Naive thymus-derived CD8-positive, alpha-beta T cell (primary cell): ENCODE results near the gene CDS2. TPM values are rescaled to one million over a fixed set of nuclear protein-coding genes. Genes with fewer than 3 reads are reported as not detected.
A peak's percentile ranks its signal among the peaks of the same experiment; 100 is the strongest.

Experiments used
- ATAC-seq, 2 donors: fragments of 150-1000 bp; cut with Tn5 transposase in 1 of 2; sonication (Bioruptor Pico), chemical (Tn5 transposase) in 1 of 2; 1 replicate in 1 of 2; 2 replicates in 1 of 2; pipeline ENCODE4 v1.10.0; 2021; ENCODE audit warnings: mild to moderate bottlenecking in 2 of 2, moderate library complexity in 2 of 2
- POLR2A ChIA-PET: fragments of 350-600 bp; sonication (Branson Sonifier 250); formaldehyde crosslinking; loops from one replicate; lab custom pipeline; 2021; ENCODE audit warnings: antibody characterized with exemption; lab: Charles Lee
- DNase-seq, 10 donors: peaks; one replicate each; pipeline versions ENCODE4 v3.0.0 to v3.0.0-alpha.2; 2020 to 2022
- H3K27ac Mint-ChIP-seq, 10 donors: one replicate each; pipeline ENCODE4 v1.8.0; 2020 to 2022; ENCODE audit warnings: mild to moderate bottlenecking in 10 of 10, mixed read lengths in 10 of 10, moderate library complexity in 4 of 10, inconsistent platforms in 1 of 10
- H3K27me3 Mint-ChIP-seq, 5 donors: one replicate each; pipeline ENCODE4 v1.8.0; 2021 to 2022; ENCODE audit warnings: mixed read lengths in 5 of 5
- H3K36me3 Mint-ChIP-seq, 3 donors: one replicate each; pipeline ENCODE4 v1.8.0; 2020 to 2022; ENCODE audit warnings: mixed read lengths in 3 of 3, mild to moderate bottlenecking in 2 of 3, inconsistent platforms in 1 of 3
- H3K4me1 Mint-ChIP-seq, 4 donors: one replicate each; pipeline ENCODE4 v1.8.0; 2021 to 2022; ENCODE audit warnings: mixed read lengths in 4 of 4
- H3K4me3 Mint-ChIP-seq, 10 donors: one replicate each; pipeline ENCODE4 v1.8.0; 2020 to 2022; ENCODE audit warnings: mild to moderate bottlenecking in 10 of 10, mixed read lengths in 10 of 10, moderate library complexity in 6 of 10, inconsistent platforms in 1 of 10
- H3K9me3 Mint-ChIP-seq, 9 donors: one replicate each; pipeline ENCODE4 v1.8.0; 2020 to 2022; ENCODE audit warnings: mixed read lengths in 9 of 9, mild to moderate bottlenecking in 3 of 9, inconsistent platforms in 1 of 9, moderate library complexity in 1 of 9
- polyA plus RNA-seq, 3 donors: library from polyadenylated mRNA; unstranded; fragments of 300-500 nt; fragmentation: Illumina TruSeq; gene quantifications; one replicate each; pipeline ENCODE4 v1.2.3, GENCODE V29; 2021
- total RNA-seq, 8 experiments: library from RNA in 2 of 8; stranded (reverse) in 2 of 8; gene quantifications; one replicate each; pipeline ENCODE4 v1.2.3 and lab custom pipeline; 2021 to 2026

CDS2 gene
- total and polyA plus RNA-seq, 5 experiments from 2014 or later = 32.3 to 60.7 (median 47.3) TPM

GRCh38 chr20:5172903-5173463, 46.2 kb downstream of the CDS2 start:
- Mint-ChIP-seq H3K4me1 (peaks cover 26 to 56% (median 40%) of the 10 kb centered on the region in 4 donors), H3K9me3 (no peaks in the 10 kb centered on the region), H3K27ac (peak overlapping the region in 8 of 10 donors; percentile 13 to 89 (median 50)), H3K4me3 (no peak overlapping the region), H3K36me3 (peaks cover 0 to 49% (median 4%) of the 10 kb centered on the region in 3 donors), H3K27me3 (no peaks in the 10 kb centered on the region)
- ATAC-seq (no peak), DNase-seq (no peak)
- POLR2A ChIA-PET = no interaction called here

GRCh38 chr20:5173751-5174150, 46.9 kb downstream of the CDS2 start:
- Mint-ChIP-seq H3K4me1 (peaks cover 26 to 48% (median 35%) of the 10 kb centered on the region in 4 donors), H3K36me3 (peaks cover 0 to 57% (median 5%) of the 10 kb centered on the region in 3 donors), H3K9me3 (no peaks in the 10 kb centered on the region), H3K27ac (peak overlapping the region in 6 of 10 donors; percentile 10 to 82 (median 55)), H3K4me3 (no peak overlapping the region), H3K27me3 (no peaks in the 10 kb centered on the region)
- POLR2A ChIA-PET = no interaction called here
- DNase-seq (no peak), ATAC-seq (no peak)

GRCh38 chr20:5177071-5177470, 50.3 kb downstream of the CDS2 start:
- DNase-seq (no peak), ATAC-seq (no peak)
- Mint-ChIP-seq H3K4me3 (no peak overlapping the region), H3K27ac (peak overlapping the region in 3 of 10 donors; percentile 18 to 82 (median 25)), H3K4me1 (peaks cover 6 to 20% (median 10%) of the 10 kb centered on the region in 4 donors), H3K36me3 (peaks cover 0 to 80% (median 7%) of the 10 kb centered on the region in 3 donors), H3K27me3 (no peaks in the 10 kb centered on the region), H3K9me3 (no peaks in the 10 kb centered on the region)
- POLR2A ChIA-PET = no interaction called here

- Mint-ChIP-seq H3K4me3 (no peak overlapping the region), H3K4me1 (peaks cover 0 to 12% (median 4%) of the 10 kb centered on the region in 4 donors), H3K27ac (peak overlapping the region in 3 of 10 donors; percentile 28 to 52 (median 34)), H3K27me3 (no peaks in the 10 kb centered on the region), H3K9me3 (no peaks in the 10 kb centered on the region), H3K36me3 (peaks cover 0 to 89% (median 13%) of the 10 kb centered on the region in 3 donors)
- DNase-seq = no peak
- no peak for ATAC-seq
- POLR2A ChIA-PET = no interaction called here
Observed at GRCh38 chr20:5178046-5178445, 51.2 kb downstream of the CDS2 start.

- H3K27ac Mint-ChIP-seq = peak overlapping the region in 3 of 10 donors; percentile 37 to 48 (median 45)
- H3K4me3 Mint-ChIP-seq = no peak overlapping the region
- H3K4me1 Mint-ChIP-seq = peaks cover 0 to 4% (median 0%) of the 10 kb centered on the region in 4 donors
- DNase-seq (no peak), ATAC-seq (no peak)
- POLR2A ChIA-PET = no interaction called here
- no peaks in the 10 kb centered on the region for H3K27me3 Mint-ChIP-seq
- H3K9me3 Mint-ChIP-seq = no peaks in the 10 kb centered on the region
- H3K36me3 Mint-ChIP-seq = peaks cover 0 to 92% (median 10%) of the 10 kb centered on the region in 3 donors
Observed at GRCh38 chr20:5180421-5180820, 53.6 kb downstream of the CDS2 start.

GRCh38 chr20:5180933-5181332, 54.1 kb downstream of the CDS2 start:
- peaks cover 0 to 92% (median 10%) of the 10 kb centered on the region in 3 donors for H3K36me3 Mint-ChIP-seq
- peaks cover 0 to 4% (median 0%) of the 10 kb centered on the region in 4 donors for H3K4me1 Mint-ChIP-seq
- no peaks in the 10 kb centered on the region for H3K27me3 Mint-ChIP-seq
- H3K9me3 Mint-ChIP-seq = no peaks in the 10 kb centered on the region
- POLR2A ChIA-PET = interaction anchor here (0.6 kb wide), 1 partner anchor 30 kb away, joined by 6 read pairs; no protein-coding TSS in a partner anchor
- ATAC-seq (no peak), DNase-seq (no peak)
- no peak overlapping the region for H3K4me3 Mint-ChIP-seq
- peak overlapping the region in 5 of 10 donors; percentile 37 to 87 (median 53) for H3K27ac Mint-ChIP-seq

GRCh38 chr20:5181492-5181891, 54.7 kb downstream of the CDS2 start:
- H3K36me3 Mint-ChIP-seq = peaks cover 0 to 92% (median 10%) of the 10 kb centered on the region in 3 donors

GRCh38 chr20:5181958-5182357, 55.1 kb downstream of the CDS2 start:
- H3K4me1 Mint-ChIP-seq = peaks cover 0 to 6% (median 0%) of the 10 kb centered on the region in 4 donors
- H3K9me3 Mint-ChIP-seq = no peaks in the 10 kb centered on the region
- H3K4me3 Mint-ChIP-seq = no peak overlapping the region
- peaks cover 0 to 91% (median 10%) of the 10 kb centered on the region in 3 donors for H3K36me3 Mint-ChIP-seq
- POLR2A ChIA-PET = no interaction called here
- no peak for ATAC-seq
- DNase-seq = no peak
- peak overlapping the region in 1 of 10 donors; percentile 75 for H3K27ac Mint-ChIP-seq
- H3K27me3 Mint-ChIP-seq = no peaks in the 10 kb centered on the region

More at GRCh38 chr20:5181492-5181891, 54.7 kb downstream of the CDS2 start:
- peaks cover 0 to 6% (median 0%) of the 10 kb centered on the region in 4 donors for H3K4me1 Mint-ChIP-seq
- DNase-seq (no peak), ATAC-seq (no peak)
- H3K27ac Mint-ChIP-seq = peak overlapping the region in 2 of 10 donors; percentile 75 to 87
- H3K4me3 Mint-ChIP-seq = no peak overlapping the region
- POLR2A ChIA-PET = no interaction called here
- H3K27me3 Mint-ChIP-seq = no peaks in the 10 kb centered on the region
- H3K9me3 Mint-ChIP-seq = no peaks in the 10 kb centered on the region

GRCh38 chr20:5182615-5183254, 55.9 kb downstream of the CDS2 start:
- DNase-seq (no peak), ATAC-seq (no peak)
- Mint-ChIP-seq H3K36me3 (peaks cover 0 to 87% (median 10%) of the 10 kb centered on the region in 3 donors), H3K4me3 (no peak overlapping the region), H3K9me3 (no peaks in the 10 kb centered on the region), H3K27ac (peak overlapping the region in 4 of 10 donors; percentile 7 to 58 (median 52)), H3K4me1 (peaks cover 0 to 6% (median 0%) of the 10 kb centered on the region in 4 donors), H3K27me3 (no peaks in the 10 kb centered on the region)
- POLR2A ChIA-PET = no interaction called here

GRCh38 chr20:5183731-5184474, 57.1 kb downstream of the CDS2 start:
- DNase-seq = no peak
- Mint-ChIP-seq H3K36me3 (peaks cover 0 to 86% (median 8%) of the 10 kb centered on the region in 3 donors), H3K4me1 (peaks cover 0 to 2% (median 0%) of the 10 kb centered on the region in 4 donors), H3K27me3 (no peaks in the 10 kb centered on the region), H3K4me3 (no peak overlapping the region), H3K9me3 (no peaks in the 10 kb centered on the region), H3K27ac (peak overlapping the region in 5 of 10 donors; percentile 17 to 65 (median 63))
- POLR2A ChIA-PET = interaction anchor here (0.6 to 1.2 kb wide), 2 partner anchors 57 to 975 kb away, joined by 3 to 5 read pairs; partner anchors contain the start of gene CDS2
- no peak for ATAC-seq

- no peak for ATAC-seq
- Mint-ChIP-seq H3K4me1 (peaks cover 0 to 2% (median 0%) of the 10 kb centered on the region in 4 donors), H3K36me3 (peaks cover 0 to 86% (median 7%) of the 10 kb centered on the region in 3 donors), H3K9me3 (no peaks in the 10 kb centered on the region), H3K27ac (peak overlapping the region in 3 of 10 donors; percentile 33 to 70 (median 63)), H3K4me3 (no peak overlapping the region), H3K27me3 (no peaks in the 10 kb centered on the region)
- POLR2A ChIA-PET = interaction anchor here (1.2 kb wide), 1 partner anchor 58 kb away, joined by 3 read pairs; the partner anchor contains the start of gene CDS2
- no peak for DNase-seq
Observed at GRCh38 chr20:5184684-5185083, 57.9 kb downstream of the CDS2 start.

GRCh38 chr20:5187122-5187521, 60.3 kb downstream of the CDS2 start:
- no peaks in the 10 kb centered on the region for H3K9me3 Mint-ChIP-seq
- no peak overlapping the region for H3K27ac Mint-ChIP-seq
- POLR2A ChIA-PET = no interaction called here
- peaks cover 0 to 2% (median 0%) of the 10 kb centered on the region in 4 donors for H3K4me1 Mint-ChIP-seq
- H3K4me3 Mint-ChIP-seq = no peak overlapping the region
- ATAC-seq (no peak), DNase-seq (no peak)
- no peaks in the 10 kb centered on the region for H3K27me3 Mint-ChIP-seq
- peaks cover 0 to 83% (median 7%) of the 10 kb centered on the region in 3 donors for H3K36me3 Mint-ChIP-seq
